Upper lobe of left lung (tissue), 4 donors: ENCODE data around the gene SALL2.

Source experiments
- CTCF ChIP-seq, 6 experiments: fragments of 450-650 bp in 4 of 6; fragments of 200-600 bp in 2 of 6; sonication (generic) in 2 of 6; IDR thresholded peaks; one replicate each; pipeline ENCODE4 v1.5.1; 2016 to 2019; ENCODE audit warnings: antibody characterized with exemption in 6 of 6
- EP300 ChIP-seq, 4 donors: sonication (generic); formaldehyde crosslinking; IDR thresholded peaks; one replicate each; pipeline ENCODE4 v1.5.1; 2017; ENCODE audit warnings: antibody characterized with exemption in 4 of 4, control low read depth in 2 of 4
- POLR2A ChIP-seq, 4 donors: fragments of 450-650 bp; IDR thresholded peaks; one replicate each; pipeline ENCODE4 v1.5.1; 2016 to 2017; ENCODE audit warnings: antibody characterized with exemption in 4 of 4, mild to moderate bottlenecking in 2 of 4
- POLR2AphosphoS5 ChIP-seq, 2 donors: sonication (generic); formaldehyde crosslinking; IDR thresholded peaks; one replicate each; pipeline ENCODE4 v1.5.1; 2017; ENCODE audit warnings: antibody characterized with exemption in 2 of 2

- no peak for TF ChIP-seq POLR2A (IDR thresholded peaks at IDR 0.05)
- TF ChIP-seq CTCF (IDR thresholded peaks at IDR 0.05) = no peak
- TF ChIP-seq EP300 (IDR thresholded peaks at IDR 0.05) = no peak
- no peak for TF ChIP-seq POLR2AphosphoS5 (IDR thresholded peaks at IDR 0.05)
Measured at GRCh38 chr14:21505012-21505553, 21.1 kb downstream of the SALL2 start.
